Measurements from ENCODE around the gene TBC1D20. TPM values are rescaled to one million over a fixed set of nuclear protein-coding genes. Genes with fewer than 3 reads are reported as not detected.
"Not testable (repeated sequence)": the region's sequence is repeated elsewhere in the genome, so short reads cannot be mapped to it uniquely, and the experiment has no call there.

TBC1D20 gene
- total RNA-seq, 8 experiments from 2014 or later, result 13.1 to 31.4 (median 20.3) TPM

DNA sequence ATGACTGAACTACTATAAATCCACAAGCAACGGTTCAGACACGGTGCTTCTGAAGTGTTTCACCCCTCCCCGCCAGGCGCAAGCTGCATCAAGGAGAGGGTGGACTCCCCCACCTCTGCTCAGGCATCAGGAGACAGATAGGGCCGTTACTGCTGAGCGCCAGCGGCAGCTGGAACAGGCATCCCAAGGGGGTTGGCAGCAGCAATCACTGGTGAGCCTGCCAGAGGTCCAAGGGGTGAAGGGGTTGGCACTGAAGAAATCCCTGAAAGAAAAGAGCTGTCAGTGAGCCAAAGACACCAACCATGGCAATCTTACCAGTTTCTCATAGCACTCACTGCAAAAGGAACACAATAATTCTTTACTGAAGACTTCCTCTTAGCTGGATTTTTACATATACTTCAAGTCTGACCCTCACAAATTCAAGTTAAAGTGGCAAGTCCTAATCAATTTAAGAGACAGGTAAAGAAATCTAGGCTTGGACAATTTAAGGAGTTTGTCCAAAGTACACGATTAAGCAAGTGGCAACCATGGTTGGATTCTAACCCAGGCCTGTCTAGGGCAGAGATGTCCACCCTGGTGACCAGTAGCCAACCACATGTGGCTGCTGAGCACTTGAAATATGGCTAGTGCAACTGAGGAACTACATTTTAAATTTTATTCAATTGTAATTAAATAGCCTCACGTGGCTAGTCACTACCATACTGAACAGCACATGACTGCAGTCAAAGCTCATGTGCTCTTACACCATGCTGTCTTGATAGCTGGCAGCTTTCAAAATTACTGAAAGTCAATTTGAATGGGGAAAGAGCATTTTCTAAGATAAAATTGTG is 21.7 kb upstream of the TBC1D20 start:
- Histone ChIP-seq H3K4me1 (replicated peaks in 1 of 2) (peaks cover 0 to 20% of the 10 kb centered on the region in 2 donors), H3K4me3 (no peak overlapping the region), H3K27ac (no peak overlapping the region)
- peak in 2 of 8 experiments; percentile 64 to 70 for ATAC-seq (replicated peaks in 6 of 8)
- in situ Hi-C loops (cut with MboI; ENCODE audit: low pct_unique_long_range_greater_than_20kb in 2 of 9, low sequenced_read_pairs in 9 of 9, unreplicated experiment in 9 of 9), result no loop called here
- 49 to 100% (median 83%) methylated on average over 1 to 7 of the region's 9 CpGs; no CpG with 5 or more reads in 3 of the 10 experiments for WGBS, 10 experiments

DNA sequence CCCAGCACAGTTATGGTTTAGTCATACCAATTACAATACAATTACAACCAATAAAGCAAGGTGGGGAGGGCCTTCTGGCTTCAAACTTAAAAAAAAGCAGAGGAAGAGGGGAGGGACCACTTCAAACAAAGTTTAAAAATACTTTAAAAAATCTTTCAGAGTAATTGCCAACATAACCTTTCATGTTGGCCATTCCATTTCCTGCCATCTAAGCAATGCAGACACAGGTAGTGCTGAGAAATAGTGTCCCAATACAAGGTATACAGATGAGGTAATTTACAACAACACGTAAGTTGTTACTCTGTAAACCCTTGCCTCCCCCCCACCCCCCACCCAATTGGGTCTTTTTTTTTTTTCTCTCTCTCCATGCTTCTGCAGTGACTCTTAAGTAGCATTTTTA is 18.8 kb upstream of the TBC1D20 start:
- peaks cover 7 to 32% of the 10 kb centered on the region in 2 donors for H3K4me1 ChIP-seq (replicated peaks in 1 of 2)
- in situ Hi-C loops (cut with MboI; ENCODE audit: low pct_unique_long_range_greater_than_20kb in 2 of 9, low sequenced_read_pairs in 9 of 9, unreplicated experiment in 9 of 9), result no loop called here
- 100% methylated on average over 1 of the region's 1 CpG; no CpG with 5 or more reads in 8 of the 10 experiments for WGBS, 10 experiments
- no peak for ATAC-seq (replicated peaks in 6 of 8)
- H3K27ac ChIP-seq, result no peak overlapping the region
- no peak overlapping the region for H3K4me3 ChIP-seq

DNA sequence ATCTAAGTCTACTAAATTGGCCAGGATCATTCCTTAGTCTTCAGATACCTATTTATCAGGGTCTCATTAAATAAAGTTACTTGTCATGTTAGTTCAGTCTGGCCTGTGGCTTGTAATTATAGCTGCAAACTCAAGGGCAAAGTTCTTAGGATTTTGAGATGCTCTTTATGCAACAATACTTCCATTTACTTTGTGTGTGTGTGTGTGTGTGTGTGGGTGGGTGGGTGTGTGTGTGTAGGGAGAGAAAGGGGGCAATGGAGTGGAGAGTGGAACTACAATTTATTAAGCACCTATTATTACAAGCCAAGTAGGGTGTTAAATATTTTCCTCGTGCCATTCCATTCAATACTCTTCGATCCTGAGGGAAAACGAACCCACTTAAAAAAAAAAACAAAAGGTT is 17.7 kb upstream of the TBC1D20 start:
- in situ Hi-C loops (cut with MboI; ENCODE audit: low pct_unique_long_range_greater_than_20kb in 2 of 9, low sequenced_read_pairs in 9 of 9, unreplicated experiment in 9 of 9), result no loop called here
- H3K4me1 ChIP-seq (replicated peaks in 1 of 2), result peaks cover 7 to 32% of the 10 kb centered on the region in 2 donors
- WGBS, 10 experiments, result 71 to 100% (median 90%) methylated on average over 1 to 3 of the region's 3 CpGs; no CpG with 5 or more reads in 3 of the 10 experiments
- no peak overlapping the region for H3K4me3 ChIP-seq
- H3K27ac ChIP-seq, result no peak overlapping the region
- ATAC-seq (replicated peaks in 6 of 8), result no peak

DNA sequence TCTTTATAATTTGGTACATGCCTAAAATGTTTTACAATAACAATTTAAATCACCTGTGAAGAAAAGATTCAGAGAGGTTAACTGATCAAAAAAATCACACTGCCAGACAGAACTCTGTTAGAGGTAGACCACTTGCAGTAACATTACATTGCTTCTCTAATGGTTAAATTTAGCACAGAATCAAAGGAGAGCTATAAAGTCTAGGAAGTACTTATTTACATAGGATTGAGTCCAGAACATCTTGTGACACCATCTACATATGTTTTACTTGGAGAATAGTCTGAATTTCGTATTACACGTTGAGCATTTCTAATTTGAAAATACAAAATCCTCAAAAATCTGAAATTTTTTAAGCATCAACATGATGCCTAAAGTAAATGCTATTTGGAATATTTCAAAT is 17.2 kb upstream of the TBC1D20 start:
- no peak overlapping the region for H3K27ac ChIP-seq
- peak in 3 of 8 experiments; percentile 34 to 79 (median 46) for ATAC-seq (replicated peaks in 6 of 8)
- peaks cover 7 to 32% of the 10 kb centered on the region in 2 donors for H3K4me1 ChIP-seq (replicated peaks in 1 of 2)
- in situ Hi-C loops (cut with MboI; ENCODE audit: low pct_unique_long_range_greater_than_20kb in 2 of 9, low sequenced_read_pairs in 9 of 9, unreplicated experiment in 9 of 9), result no loop called here
- H3K4me3 ChIP-seq, result no peak overlapping the region
- 0 to 100% (median 83%) methylated on average over 1 to 2 of the region's 2 CpGs; no CpG with 5 or more reads in 1 of the 10 experiments for WGBS, 10 experiments

DNA sequence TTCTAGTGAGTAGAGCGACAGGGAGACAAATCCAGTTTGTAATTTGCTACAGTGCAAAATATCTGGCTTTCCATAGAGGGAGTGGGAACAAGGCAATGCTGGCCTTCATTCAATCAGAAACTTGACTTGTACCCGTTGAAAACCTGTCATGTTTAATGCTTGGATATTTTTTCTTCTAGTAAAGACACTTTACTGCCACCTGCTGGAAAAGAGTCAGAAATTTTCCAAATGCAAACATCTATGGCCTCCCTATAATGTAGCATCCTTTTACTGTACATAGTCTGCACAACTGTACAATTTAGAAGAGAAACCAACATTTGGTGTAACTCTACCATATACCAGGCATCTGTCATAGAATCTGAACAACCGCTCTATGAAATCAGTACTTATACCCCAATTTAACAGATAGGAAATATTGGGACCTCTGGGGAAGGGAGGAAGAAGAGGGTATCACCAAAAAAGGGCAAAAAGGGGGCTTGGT is 16.7 kb upstream of the TBC1D20 start:
- peaks cover 7 to 32% of the 10 kb centered on the region in 2 donors for H3K4me1 ChIP-seq (replicated peaks in 1 of 2)
- peak; percentile 41 to 79 (median 62) for ATAC-seq (replicated peaks in 6 of 8)
- H3K27ac ChIP-seq, result peak overlapping the region in 1 of 2 donors; percentile 7
- no peak overlapping the region for H3K4me3 ChIP-seq
- 40 to 86% (median 65%) methylated on average over 1 to 3 of the region's 3 CpGs for WGBS, 10 experiments
- in situ Hi-C loops (cut with MboI; ENCODE audit: low pct_unique_long_range_greater_than_20kb in 2 of 9, low sequenced_read_pairs in 9 of 9, unreplicated experiment in 9 of 9), result no loop called here

DNA sequence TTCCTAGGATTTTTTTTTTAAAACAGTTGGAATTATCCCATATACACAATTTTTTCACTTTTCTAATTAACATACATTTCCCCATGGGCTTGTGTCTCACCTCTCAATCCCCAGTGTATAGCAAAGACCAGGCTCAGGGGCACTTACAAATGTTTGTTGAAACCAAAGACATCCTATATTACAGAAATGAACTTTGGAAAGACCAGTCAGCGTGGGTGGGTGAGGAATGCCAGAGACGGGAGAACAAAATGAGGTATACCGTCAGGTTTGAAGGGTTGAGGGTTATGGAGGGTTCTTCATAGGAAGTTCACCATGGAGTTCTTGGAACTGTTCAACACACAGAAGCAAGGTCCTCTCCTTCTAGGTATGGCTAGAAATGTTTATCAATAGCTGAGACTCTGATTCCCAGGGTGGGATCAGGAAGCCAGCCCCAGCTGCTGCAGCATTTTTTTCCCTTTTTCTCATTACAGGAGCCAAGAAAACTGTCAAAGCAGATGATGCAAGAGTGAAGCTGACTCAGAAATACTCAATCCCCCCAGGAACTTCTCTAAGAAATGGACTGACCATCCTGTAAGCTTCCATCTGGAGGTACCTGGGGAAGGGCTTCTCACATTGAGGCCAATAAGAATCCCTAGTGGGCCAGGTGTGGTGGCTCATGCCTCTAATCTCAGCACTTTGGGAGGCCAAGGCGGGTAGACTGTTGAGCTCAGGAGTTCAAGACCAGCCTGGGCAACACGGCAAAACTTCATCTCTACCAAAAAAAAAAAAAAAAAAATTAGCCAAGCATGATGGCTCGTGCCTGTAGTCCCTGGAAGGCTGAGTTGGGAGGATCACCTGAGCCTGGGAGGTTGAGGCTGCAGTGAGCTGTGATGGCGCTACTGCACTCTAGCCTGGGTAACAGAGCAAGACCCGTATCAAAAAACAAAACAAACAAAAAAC is 15.9 kb upstream of the TBC1D20 start:
- ATAC-seq (replicated peaks in 6 of 8), result peak in 6 of 8 experiments; percentile 8 to 76 (median 58)
- in situ Hi-C loops (cut with MboI; ENCODE audit: low pct_unique_long_range_greater_than_20kb in 2 of 9, low sequenced_read_pairs in 9 of 9, unreplicated experiment in 9 of 9), result no loop called here
- Histone ChIP-seq H3K27ac (peak overlapping the region in 1 of 2 donors; percentile 7), H3K4me1 (replicated peaks in 1 of 2) (peaks cover 7 to 32% of the 10 kb centered on the region in 2 donors), H3K4me3 (no peak overlapping the region)
- WGBS, 10 experiments, result 72 to 100% (median 94%) methylated on average over 1 to 8 of the region's 8 CpGs

DNA sequence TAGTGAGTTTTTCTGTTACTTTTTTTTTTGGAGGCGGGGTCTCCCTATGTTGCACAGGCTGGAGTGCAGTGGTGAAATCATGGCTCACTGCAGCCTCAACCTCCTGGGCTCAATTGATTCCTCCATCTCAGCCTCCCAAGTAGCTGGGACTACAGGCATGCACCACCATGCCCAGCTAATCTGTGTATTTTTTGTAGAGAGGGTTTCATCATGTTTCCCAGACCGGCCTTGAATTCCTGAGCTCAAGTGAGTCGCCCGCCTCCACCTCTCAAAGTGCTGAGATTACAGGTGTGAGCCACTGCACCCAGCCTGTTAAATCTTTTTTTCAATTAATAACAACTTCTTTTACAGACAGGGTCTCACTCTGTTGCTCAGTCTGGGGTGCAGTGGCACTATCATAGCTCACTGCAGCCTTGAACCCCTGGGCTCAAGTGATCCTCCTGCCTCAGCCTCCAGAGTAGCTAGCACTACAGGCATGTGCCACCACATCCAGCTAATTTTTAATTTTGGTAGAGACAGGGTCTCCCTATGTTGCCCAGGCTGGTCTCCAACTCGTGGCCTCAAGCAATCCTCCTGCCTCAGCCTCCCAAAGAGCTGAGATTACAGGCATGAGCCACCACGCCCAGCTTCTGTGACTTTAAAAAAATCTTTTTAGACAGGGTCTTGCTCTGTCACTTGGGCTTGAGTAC is 14.4 kb upstream of the TBC1D20 start:
- H3K4me1 ChIP-seq (replicated peaks in 1 of 2), result peaks cover 7 to 24% of the 10 kb centered on the region in 2 donors
- 40 to 100% (median 100%) methylated on average over 1 to 5 of the region's 6 CpGs; no CpG with 5 or more reads in 4 of the 10 experiments for WGBS, 10 experiments
- H3K4me3 ChIP-seq; ATAC-seq (replicated peaks in 6 of 8); H3K27ac ChIP-seq; in situ Hi-C loops (cut with MboI; ENCODE audit: low pct_unique_long_range_greater_than_20kb in 2 of 9, low sequenced_read_pairs in 9 of 9, unreplicated experiment in 9 of 9): not testable (repeated sequence)

DNA sequence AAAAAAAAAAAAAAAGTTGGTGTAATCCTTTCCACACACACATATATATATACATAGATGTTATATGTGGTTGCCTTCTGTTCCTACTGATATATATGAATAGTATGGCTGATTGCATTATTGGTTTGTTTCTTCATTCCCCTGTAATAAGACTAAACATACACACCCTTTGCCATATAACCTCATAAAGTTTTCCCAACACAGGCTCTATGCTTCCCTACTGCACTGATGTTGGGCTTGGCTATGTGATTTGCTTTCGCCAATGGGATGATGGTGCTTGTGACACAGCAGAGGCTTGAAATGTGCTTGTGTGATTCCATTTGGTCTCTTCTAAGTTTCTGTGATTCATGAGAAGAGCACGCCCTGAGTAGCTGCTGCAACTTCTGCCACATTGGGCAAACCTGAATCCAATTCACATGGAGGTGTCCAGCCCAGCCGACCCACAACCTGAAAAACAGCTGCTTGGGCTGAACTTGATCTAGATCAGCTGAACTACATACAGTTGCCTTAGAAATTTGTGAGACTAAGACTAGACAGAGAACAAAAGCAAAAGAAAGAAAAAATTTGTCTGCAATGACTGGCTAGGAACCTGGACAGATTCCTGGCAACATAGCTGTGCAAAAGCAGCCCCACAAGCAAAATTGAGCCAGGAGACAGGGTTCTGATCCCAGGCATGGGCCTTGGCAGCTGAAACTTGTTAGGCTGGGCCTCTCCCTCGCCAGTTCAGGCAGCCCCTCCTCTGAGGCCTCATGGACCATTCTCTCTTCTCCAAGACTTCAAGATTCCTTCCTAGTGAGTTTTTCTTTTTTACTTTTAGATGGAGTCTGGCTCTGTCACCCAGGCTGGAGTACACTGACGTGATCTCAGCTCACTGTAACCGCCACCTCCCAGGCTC is 13.4 kb upstream of the TBC1D20 start:
- ATAC-seq (replicated peaks in 6 of 8), result peak in 1 of 8 experiments; percentile 28
- Histone ChIP-seq H3K27ac (no peak overlapping the region), H3K4me3 (no peak overlapping the region), H3K4me1 (replicated peaks in 1 of 2) (peaks cover 7 to 17% of the 10 kb centered on the region in 2 donors)
- in situ Hi-C loops (cut with MboI; ENCODE audit: low pct_unique_long_range_greater_than_20kb in 2 of 9, low sequenced_read_pairs in 9 of 9, unreplicated experiment in 9 of 9), result no loop called here
- WGBS, 10 experiments, result 57 to 100% (median 87%) methylated on average over 1 to 6 of the region's 6 CpGs; no CpG with 5 or more reads in 1 of the 10 experiments

DNA sequence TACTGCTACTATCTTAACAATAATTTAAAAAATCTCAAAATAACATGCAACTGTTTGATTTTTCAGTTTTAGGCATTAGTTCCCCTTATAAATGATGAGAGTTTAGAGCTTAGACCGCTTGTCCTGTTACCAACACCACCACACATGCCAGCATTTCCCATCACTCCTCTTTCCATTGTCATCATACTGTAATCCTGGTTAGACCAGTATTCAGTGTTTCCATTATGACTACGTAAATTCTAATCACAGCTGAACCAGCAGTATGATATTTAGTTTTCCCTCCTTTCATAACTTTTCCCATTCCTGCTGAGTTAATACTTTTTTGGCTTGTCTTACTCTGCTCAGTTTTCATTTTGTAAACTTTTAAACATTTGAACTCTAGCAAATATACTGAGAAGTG is 12.2 kb upstream of the TBC1D20 start:
- in situ Hi-C loops (cut with MboI; ENCODE audit: low pct_unique_long_range_greater_than_20kb in 2 of 9, low sequenced_read_pairs in 9 of 9, unreplicated experiment in 9 of 9), result no loop called here
- no peak for ATAC-seq (replicated peaks in 6 of 8)
- Histone ChIP-seq H3K4me1 (replicated peaks in 1 of 2) (peaks cover 7 to 14% of the 10 kb centered on the region in 2 donors), H3K4me3 (no peak overlapping the region), H3K27ac (no peak overlapping the region)
- WGBS, 10 experiments, result 50 to 100% (median 100%) methylated on average over 1 to 2 of the region's 2 CpGs

DNA sequence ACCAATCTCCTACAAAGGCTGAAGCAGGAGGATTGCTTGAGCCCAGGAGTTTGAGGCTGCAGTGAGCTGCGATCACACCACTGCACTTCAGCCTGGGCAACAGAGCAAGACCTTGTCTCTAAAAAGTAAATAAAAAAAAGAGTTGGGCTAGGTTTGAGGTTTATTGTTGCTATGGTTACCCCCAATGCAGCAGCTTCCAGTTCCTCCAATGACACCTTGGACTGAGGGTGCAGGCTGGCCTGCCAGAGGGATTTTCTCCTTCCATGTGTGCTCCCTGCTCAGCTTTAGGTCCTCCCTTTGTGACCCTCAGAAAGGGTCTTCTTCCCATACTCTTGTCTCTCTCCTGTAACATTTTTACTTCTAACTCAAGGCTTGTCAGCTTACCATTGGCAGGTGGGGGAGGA is 10.6 kb upstream of the TBC1D20 start:
- peaks cover 0 to under 1% of the 10 kb centered on the region in 2 donors for H3K4me1 ChIP-seq (replicated peaks in 1 of 2)
- in situ Hi-C loops (cut with MboI; ENCODE audit: low pct_unique_long_range_greater_than_20kb in 2 of 9, low sequenced_read_pairs in 9 of 9, unreplicated experiment in 9 of 9), result no loop called here
- 86 to 100% (median 100%) methylated on average over 1 of the region's 1 CpG; no CpG with 5 or more reads in 5 of the 10 experiments for whole genome bisulfite sequencing, 10 experiments
- no peak overlapping the region for H3K4me3 ChIP-seq
- H3K27ac ChIP-seq, result no peak overlapping the region
- no peak for ATAC-seq (replicated peaks in 6 of 8)

DNA sequence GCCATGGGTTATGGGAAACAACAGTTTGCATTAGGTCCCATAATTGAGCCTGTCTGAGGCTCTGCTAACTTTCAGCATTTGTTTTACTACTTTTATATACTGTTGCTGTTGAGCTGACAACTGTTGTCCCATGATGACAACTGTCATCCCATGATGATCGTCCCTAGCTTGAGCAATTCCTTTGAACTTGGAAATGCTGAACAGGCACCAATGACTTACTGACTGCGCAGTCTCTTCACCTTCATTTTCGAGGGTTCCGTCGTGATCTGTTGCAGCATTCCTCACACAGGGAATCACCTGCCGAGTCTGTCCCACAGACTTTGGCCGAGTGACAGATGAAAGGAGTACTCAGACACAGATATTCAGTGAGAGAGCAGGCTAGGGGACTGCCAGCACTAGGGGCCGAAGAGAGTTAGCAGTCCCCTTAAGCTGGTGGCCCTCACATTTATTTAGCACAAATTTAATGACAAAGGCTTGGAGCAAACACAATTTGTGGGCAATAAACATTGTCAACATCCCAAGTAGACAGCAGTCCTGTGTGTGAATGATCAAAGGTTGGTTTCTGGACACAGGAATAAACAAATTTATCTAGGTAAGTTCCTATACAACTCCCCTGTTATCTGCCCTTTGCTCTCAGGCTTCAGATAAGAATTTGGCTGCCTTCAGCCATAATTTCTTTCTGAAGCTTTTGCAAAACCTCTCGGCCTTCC is 10.0 kb upstream of the TBC1D20 start:
- no peak for ATAC-seq (replicated peaks in 6 of 8)
- H3K4me1 ChIP-seq (replicated peaks in 1 of 2), result no peaks in the 10 kb centered on the region
- in situ Hi-C loops (cut with MboI; ENCODE audit: low pct_unique_long_range_greater_than_20kb in 2 of 9, low sequenced_read_pairs in 9 of 9, unreplicated experiment in 9 of 9), result no loop called here
- no peak overlapping the region for H3K27ac ChIP-seq
- no peak overlapping the region for H3K4me3 ChIP-seq
- WGBS, 10 experiments, result 73 to 100% (median 94%) methylated on average over 1 to 6 of the region's 9 CpGs; no CpG with 5 or more reads in 2 of the 10 experiments

Measured in motor neuron (in vitro differentiated cells).